HepG2 (cell line): ENCODE results near the gene FRMD5. TPM values are rescaled to one million over a fixed set of nuclear protein-coding genes. Genes with fewer than 3 reads are reported as not detected.
A peak's percentile ranks its signal among the peaks of the same experiment; 100 is the strongest.

Experiments
- ATAC-seq: fragments of 200-7000 bp; cut with Tn5 transposase; 3 replicates; pipeline ENCODE4 v1.9.1; 2020; ENCODE audit warnings: mild to moderate bottlenecking, moderate library complexity
- BruUV-seq: library from RNA; stranded (reverse); fragments of 400-500 nt; replicated peaks from 2 replicates; lab custom pipeline; 2021; lab: Mats Ljungman, UMichigan
- CTCF ChIA-PET: fragments of 300-600 bp; formaldehyde crosslinking; extraction: SDS; loops from one replicate; lab custom pipeline; 2021; ENCODE audit warnings: low total read pairs, inconsistent platforms, low intra/inter-chr PET ratio; lab: Yijun Ruan, JAX
- POLR2A ChIA-PET: fragments of 350-600 bp; sonication (Branson Sonifier 250); formaldehyde crosslinking; loops from one replicate; lab custom pipeline; 2020; ENCODE audit warnings: antibody characterized with exemption, inconsistent platforms; lab: Yijun Ruan, JAX
- DNase-seq: peaks from one replicate; pipeline ENCODE4 v3.0.0-alpha.2; 2015; ENCODE audit warnings: low spot score
- FAIRE-seq: peaks from 3 replicates; lab custom pipeline; 2011; peaks lifted over from hg19 to GRCh38; lab: Jason Lieb, UNC
- H2AFZ ChIP-seq: one replicate; pipeline ENCODE4 v1.6.1; 2011; ENCODE audit warnings: low read length, inconsistent platforms
- H3K27ac ChIP-seq: fragments of 300-600 bp; 3 replicates; pipeline ENCODE4 v1.8.0; 2011; ENCODE audit warnings: mixed run types, mild to moderate bottlenecking, mixed read lengths, low read length, inconsistent platforms; ENCODE audit not compliant: insufficient read depth; ENCODE audit errors: extremely low read length
- H3K27me3 ChIP-seq, 2 experiments: fragments of 200-600 bp in 1 of 2; 2 replicates in 1 of 2; 3 replicates in 1 of 2; pipeline versions ENCODE4 v1.6.0 to v1.8.0; 2011; ENCODE audit warnings: low read length in 2 of 2, mild to moderate bottlenecking in 2 of 2, moderate library complexity in 2 of 2, inconsistent platforms in 1 of 2; ENCODE audit not compliant: insufficient read depth in 2 of 2, control insufficient read depth in 1 of 2
- H3K36me3 ChIP-seq, 2 experiments: fragments of 200-600 bp in 1 of 2; replicated peaks in 1 of 2; 2 replicates in 1 of 2; 3 replicates in 1 of 2; pipeline versions ENCODE4 v1.5.1 to v1.8.0; 2011; ENCODE audit warnings: low read length in 2 of 2, inconsistent platforms in 1 of 2; ENCODE audit not compliant: insufficient read depth in 2 of 2, control insufficient read depth in 1 of 2
- H3K4me1 ChIP-seq: 2 replicates; pipeline ENCODE4 v1.5.1; 2012; ENCODE audit warnings: low read length, inconsistent platforms; ENCODE audit not compliant: insufficient read depth
- H3K4me2 ChIP-seq: 2 replicates; pipeline ENCODE4 v1.6.0; 2011; ENCODE audit warnings: low read depth, low read length, inconsistent platforms
- H3K4me3 ChIP-seq, 3 experiments: fragments of 200-600 bp in 1 of 3; sonication (generic), shearing (Covaris generic) in 1 of 3; replicated peaks in 1 of 3; 2 replicates each; pipeline ENCODE4 v1.5.1; 2011 to 2016; ENCODE audit warnings: low read length in 3 of 3, inconsistent platforms in 2 of 3, low read depth in 2 of 3, mild to moderate bottlenecking in 2 of 3, control low read depth in 1 of 3, mixed read lengths in 1 of 3; ENCODE audit not compliant: insufficient read depth in 1 of 3
- H3K79me2 ChIP-seq: one replicate; pipeline ENCODE4 v1.6.1; 2011; ENCODE audit warnings: low read length, inconsistent platforms; ENCODE audit not compliant: insufficient read depth
- H3K9ac ChIP-seq: 2 replicates; pipeline ENCODE4 v1.6.0; 2011; ENCODE audit warnings: mild to moderate bottlenecking, low read depth, low read length, inconsistent platforms; ENCODE audit not compliant: insufficient read depth
- H3K9me3 ChIP-seq: 2 replicates; pipeline ENCODE4 v1.5.1; 2012; ENCODE audit warnings: mild to moderate bottlenecking, low read length
- H4K20me1 ChIP-seq: 2 replicates; pipeline ENCODE4 v1.6.0; 2011; ENCODE audit warnings: inconsistent platforms, mild to moderate bottlenecking, low read length, moderate library complexity; ENCODE audit not compliant: insufficient read depth
- ERF ChIP-seq: IDR thresholded peaks from 2 replicates; pipeline ENCODE4 v1.6.1; 2018; ENCODE audit warnings: missing biosample characterization, missing genetic modification reagents
- FOXO1 ChIP-seq: sonication (generic); formaldehyde crosslinking; IDR thresholded peaks from 2 replicates; pipeline ENCODE4 v1.4.0; 2020; ENCODE audit warnings: missing genetic modification reagents
- MAFF ChIP-seq: IDR thresholded peaks from 2 replicates; pipeline ENCODE4 v1.6.1; 2011; ENCODE audit warnings: low read depth, low read length, improper control_type of control experiment
- RARA ChIP-seq: IDR thresholded peaks from 2 replicates; pipeline ENCODE4 v1.6.1; 2016; ENCODE audit warnings: missing genetic modification reagents, missing compliant biosample characterization
- ZNF142 ChIP-seq: sonication (generic); formaldehyde crosslinking; IDR thresholded peaks from 2 replicates; pipeline ENCODE4 v1.4.0; 2020; ENCODE audit warnings: missing genetic modification reagents
- ZNF383 ChIP-seq: sonication (generic); formaldehyde crosslinking; IDR thresholded peaks from 2 replicates; pipeline ENCODE4 v1.4.0; 2020; ENCODE audit warnings: missing genetic modification reagents, mild to moderate bottlenecking, borderline replicate concordance
- ZNF501 ChIP-seq: sonication (generic); formaldehyde crosslinking; IDR thresholded peaks from 2 replicates; pipeline ENCODE4 v1.5.1; 2020; ENCODE audit warnings: mild to moderate bottlenecking, moderate library complexity, missing genetic modification reagents
- ZNF777 ChIP-seq: sonication (generic); formaldehyde crosslinking; IDR thresholded peaks from 2 replicates; pipeline ENCODE4 v1.4.0; 2020; ENCODE audit warnings: missing genetic modification reagents
- WGBS: methylation state at CpG from one replicate; pipeline ENCODE4 v1.1.6; 2017; ENCODE audit warnings: low lambda C conversion rate; 5-methylcytosine and 5-hydroxymethylcytosine counted together
- in situ Hi-C: cut with HindIII; loops from 2 replicates; pipeline ENCODE4 v1.10.0; 2017; ENCODE audit warnings: low pct_unique_long_range_greater_than_20kb; ENCODE audit not compliant: extremely low pct_ligation_motif_present
- intact Hi-C: fragments of 100-400 bp; cut with micrococcal nuclease; formaldehyde crosslinking; loops from one replicate; pipeline ENCODE4 v1.10.0; 2022; ENCODE audit not compliant: unreplicated experiment
- polyA plus RNA-seq, 8 experiments: library from polyadenylated mRNA; depleted of rRNA in 3 of 8; stranded (reverse) in 7 of 8; unstranded in 1 of 8; fragments of >200 nt; fragmentation: Illumina TruSeq in 4 of 8; extraction: Trizol in 4 of 8; gene quantifications; 2 replicates each; pipeline versions ENCODE4 v1.2.1 to v1.2.3, GENCODE V29; 2011 to 2016; ENCODE audit warnings: low read depth in 4 of 8, missing spikeins in 1 of 8, mixed read lengths in 1 of 8; ENCODE audit not compliant: insufficient read depth in 1 of 8
- total RNA-seq, 5 experiments: library from RNA; depleted of rRNA; stranded (reverse); fragments of >200 nt; fragmentation: Illumina TruSeq; extraction: Trizol; gene quantifications; 2 replicates each; pipeline ENCODE4 v1.2.3, GENCODE V29; 2016; ENCODE audit warnings: low read depth in 1 of 5
- TF ChIP-seq, protein P1 (sequence below): sonication (generic); formaldehyde crosslinking; IDR thresholded peaks from 2 replicates; pipeline ENCODE4 v1.4.0; 2020; ENCODE audit warnings: missing genetic modification reagents
- TF ChIP-seq, protein P2 (sequence below): sonication (generic); formaldehyde crosslinking; IDR thresholded peaks from 2 replicates; pipeline ENCODE4 v1.8.1; 2023; ENCODE audit warnings: mild to moderate bottlenecking, missing genetic modification reagents
- TF ChIP-seq, protein P3 (sequence below): IDR thresholded peaks from 2 replicates; pipeline ENCODE4 v1.6.1; 2016; ENCODE audit warnings: missing compliant biosample characterization, missing genetic modification reagents, borderline replicate concordance

FRMD5 gene
- total and polyA plus RNA-seq, 2 of the 13 experiments (the other 11 are each of a cell fraction or from before 2014, with no cell fraction given), result 0.93 to 1.5 TPM

DNA sequence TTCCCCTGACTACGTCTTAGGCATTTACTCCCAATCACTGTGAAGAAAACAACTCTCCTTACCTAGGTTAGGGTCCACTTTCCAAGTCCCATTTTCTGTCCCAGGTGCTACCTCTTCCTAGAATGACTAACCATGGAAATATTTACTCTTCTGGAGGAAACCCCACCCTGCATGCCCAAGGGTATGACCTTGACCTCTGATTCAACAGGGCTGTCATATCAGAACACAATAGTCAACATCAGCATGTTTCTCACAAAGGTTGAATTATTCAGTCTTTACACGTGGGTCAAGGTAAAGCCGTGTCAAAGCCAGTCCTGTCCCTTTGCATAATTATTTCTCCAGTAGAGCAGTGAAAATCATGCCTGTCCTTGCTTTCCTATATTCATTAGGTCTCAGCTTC is 4.3 kb upstream of the FRMD5 start (continued):
- TF ChIP-seq ZNF501 (CRISPR knock-in tag) (no peak), ERF (peak; percentile 65; the same call in 1 of the 2 replicates), RARA (CRISPR knock-in tag) (peak; percentile 97)
- TF ChIP-seq, protein P1, sequence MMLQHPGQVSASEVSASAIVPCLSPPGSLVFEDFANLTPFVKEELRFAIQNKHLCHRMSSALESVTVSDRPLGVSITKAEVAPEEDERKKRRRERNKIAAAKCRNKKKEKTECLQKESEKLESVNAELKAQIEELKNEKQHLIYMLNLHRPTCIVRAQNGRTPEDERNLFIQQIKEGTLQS, result peak; percentile 78; the same call in 1 of the 2 replicates
- TF ChIP-seq, protein P2, sequence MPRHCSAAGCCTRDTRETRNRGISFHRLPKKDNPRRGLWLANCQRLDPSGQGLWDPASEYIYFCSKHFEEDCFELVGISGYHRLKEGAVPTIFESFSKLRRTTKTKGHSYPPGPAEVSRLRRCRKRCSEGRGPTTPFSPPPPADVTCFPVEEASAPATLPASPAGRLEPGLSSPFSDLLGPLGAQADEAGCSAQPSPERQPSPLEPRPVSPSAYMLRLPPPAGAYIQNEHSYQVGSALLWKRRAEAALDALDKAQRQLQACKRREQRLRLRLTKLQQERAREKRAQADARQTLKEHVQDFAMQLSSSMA (CRISPR knock-in tag), result no peak
- TF ChIP-seq, protein P3, sequence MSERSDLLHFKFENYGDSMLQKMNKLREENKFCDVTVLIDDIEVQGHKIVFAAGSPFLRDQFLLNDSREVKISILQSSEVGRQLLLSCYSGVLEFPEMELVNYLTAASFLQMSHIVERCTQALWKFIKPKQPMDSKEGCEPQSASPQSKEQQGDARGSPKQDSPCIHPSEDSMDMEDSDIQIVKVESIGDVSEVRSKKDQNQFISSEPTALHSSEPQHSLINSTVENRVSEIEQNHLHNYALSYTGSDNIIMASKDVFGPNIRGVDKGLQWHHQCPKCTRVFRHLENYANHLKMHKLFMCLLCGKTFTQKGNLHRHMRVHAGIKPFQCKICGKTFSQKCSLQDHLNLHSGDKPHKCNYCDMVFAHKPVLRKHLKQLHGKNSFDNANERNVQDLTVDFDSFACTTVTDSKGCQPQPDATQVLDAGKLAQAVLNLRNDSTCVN (CRISPR knock-in tag), result peak; percentile 95
- TF ChIP-seq, all 625 proteins: peak for 79

DNA sequence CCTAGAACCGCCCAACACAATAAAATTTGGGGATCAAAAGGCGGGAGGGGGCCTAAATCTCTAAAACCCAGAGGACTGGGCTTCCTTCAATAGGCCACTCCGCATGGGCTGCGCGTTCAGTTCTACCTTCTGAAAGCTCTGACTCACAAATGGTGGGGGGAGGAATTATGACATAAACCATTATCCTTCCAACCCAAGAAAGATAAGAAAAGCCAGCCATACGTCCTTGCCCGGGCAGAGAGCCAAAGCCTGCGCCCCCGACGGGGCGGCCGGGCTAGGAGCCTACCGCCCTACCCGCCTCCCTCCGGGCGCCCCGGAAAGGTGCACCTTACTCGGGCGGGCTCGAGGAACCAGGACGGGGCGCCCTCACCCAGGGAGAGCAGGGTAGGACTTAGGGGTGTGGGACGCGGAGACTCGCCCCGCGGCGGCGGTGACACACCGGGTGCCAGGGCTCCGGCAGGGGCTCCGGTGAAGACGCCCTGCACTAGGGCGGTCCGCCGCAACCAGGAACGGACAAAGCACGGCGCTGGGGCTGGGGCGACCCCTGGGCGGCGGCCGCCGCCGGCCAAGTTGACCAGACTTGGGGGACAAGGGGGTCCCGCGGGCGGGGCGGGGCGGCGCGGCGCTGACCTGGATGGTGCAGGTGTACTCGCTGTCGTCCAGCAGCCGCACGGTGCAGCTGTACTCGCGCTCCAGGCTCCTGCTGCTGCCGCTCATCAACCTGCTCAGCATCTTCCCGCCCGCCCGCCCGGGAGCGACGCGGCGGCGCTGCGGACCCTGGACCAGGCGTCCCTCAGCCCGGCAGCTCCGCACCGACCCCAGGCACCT is 534 bp downstream of the FRMD5 start:
- ChIA-PET CTCF (no interaction called here), POLR2A (no interaction called here)
- no peaks in the 10 kb centered on the region for H3K9me3 ChIP-seq
- no peak overlapping the region for H3K27ac ChIP-seq
- H3K4me2 ChIP-seq, result peak overlapping the region; percentile 75
- H4K20me1 ChIP-seq, result no peaks in the 10 kb centered on the region
- peak overlapping the region in 2 of 3 experiments; percentile 63 to 72; a peak in 4 of 6 replicates for H3K4me3 ChIP-seq
- no peaks in the 10 kb centered on the region for H3K79me2 ChIP-seq
- no peaks in the 10 kb centered on the region for H3K36me3 ChIP-seq
- in situ Hi-C loops (no loop called here), intact Hi-C loops (no loop called here)
- peaks cover 0 to 18% of the 10 kb centered on the region in 2 experiments; a peak in 2 of 5 replicates for H3K27me3 ChIP-seq
- peaks cover 31% of the 10 kb centered on the region for H3K4me1 ChIP-seq
- H2AFZ ChIP-seq, result no peak overlapping the region
- 65% methylated on average over 31 of the region's 74 CpGs for WGBS
- DNase-seq (no peak), ATAC-seq (peak; percentile 74), FAIRE-seq (no peak)
- H3K9ac ChIP-seq, result no peak overlapping the region
- no TSS peak for BruUV-seq
- TF ChIP-seq ZNF777 (peak; percentile 75), ZNF383 (CRISPR knock-in tag) (no peak), FOXO1 (CRISPR knock-in tag) (no peak), MAFF (no peak), ZNF142 (CRISPR knock-in tag) (peak; percentile 94; the same call in 1 of the 2 replicates)
